Body of pancreas (tissue), 4 donors: Measurements from ENCODE around the gene SHH. TPM values are rescaled to one million over a fixed set of nuclear protein-coding genes. Genes with fewer than 3 reads are reported as not detected.

ENCODE experiments used
- ATAC-seq: fragments of 150-250 bp; one replicate; pipeline ENCODE4 v1.9.1; 2016
- DNase-seq, 4 donors: peaks; one replicate each; pipeline ENCODE4 v3.0.0-alpha.2; 2019
- H3K27ac ChIP-seq, 4 donors: fragments of 200-600 bp; sonication (generic); 1 replicate in 3 of 4; 2 replicates in 1 of 4; pipeline versions ENCODE4 v1.5.1 to v1.6.1; 2016 to 2019; ENCODE audit warnings: mild to moderate bottlenecking in 1 of 4, mixed read lengths in 1 of 4, moderate library complexity in 1 of 4
- H3K27me3 ChIP-seq, 2 donors: fragments of 200-600 bp; sonication (generic); one replicate each; pipeline ENCODE4 v1.6.0; 2016; ENCODE audit warnings: mild to moderate bottlenecking in 1 of 2
- H3K36me3 ChIP-seq, 2 donors: fragments of 200-600 bp; sonication (generic); replicated peaks in 1 of 2; 2 replicates each; pipeline ENCODE4 v1.5.1; 2016; ENCODE audit warnings: low read depth in 2 of 2; ENCODE audit not compliant: insufficient read depth in 1 of 2
- H3K4me1 ChIP-seq: fragments of 200-600 bp; sonication (generic); one replicate; pipeline ENCODE4 v1.6.0; 2016
- H3K4me3 ChIP-seq, 2 donors: fragments of 200-600 bp; sonication (generic); 1 replicate in 1 of 2; 2 replicates in 1 of 2; pipeline ENCODE4 v1.5.1; 2016 to 2019
- H3K9me3 ChIP-seq, 3 donors: fragments of 200-600 bp; sonication (generic); 1 replicate in 2 of 3; 2 replicates in 1 of 3; pipeline ENCODE4 v1.5.1; 2016
- CTCF ChIP-seq, 7 experiments: fragments of 450-650 bp in 4 of 7; fragments of 200-600 bp in 3 of 7; sonication (generic) in 3 of 7; IDR thresholded peaks; one replicate each; pipeline ENCODE4 v1.5.1; 2016 to 2019; ENCODE audit warnings: antibody characterized with exemption in 7 of 7
- POLR2A ChIP-seq, 3 donors: fragments of 450-650 bp; IDR thresholded peaks; one replicate each; pipeline ENCODE4 v1.6.1; 2016; ENCODE audit warnings: antibody characterized with exemption in 3 of 3, mild to moderate bottlenecking in 2 of 3
- WGBS, 2 donors: methylation state at CpG; one replicate each; pipeline ENCODE4 v1.1.5; 2017; 5-methylcytosine and 5-hydroxymethylcytosine counted together
- intact Hi-C: fragments of 100-400 bp; cut with DNase I; formaldehyde crosslinking; loops from one replicate; pipeline ENCODE4 v1.15.1; 2023
- total RNA-seq, 2 donors: library from RNA; depleted of rRNA; stranded (reverse); fragments of >200 nt; gene quantifications; one replicate each; pipeline ENCODE4 v1.1.0, GENCODE V29; 2016

Gene SHH
- total RNA-seq, 2 donors from 2014 or later, result 0.33 to 0.78 TPM

GRCh38 chr7:155809947-155810769, 2.1 kb downstream of the SHH start:
- Histone ChIP-seq H3K27me3 (peaks cover 0 to 20% of the 10 kb centered on the region in 2 donors), H3K4me3 (no peak overlapping the region)

GRCh38 chr7:155809332-155809946, 2.8 kb downstream of the SHH start:
- peak overlapping the region in 1 of 2 donors; percentile 3 for H3K4me3 ChIP-seq
- DNase-seq, result no peak
- WGBS, 2 donors, result 1 to 2% methylated on average over 13 to 36 of the region's 43 CpGs
- ATAC-seq, result no peak
- H3K36me3 ChIP-seq, result no peaks in the 10 kb centered on the region
- no peaks in the 10 kb centered on the region for H3K9me3 ChIP-seq
- peaks cover 0 to 25% of the 10 kb centered on the region in 2 donors for H3K27me3 ChIP-seq
- intact Hi-C loops, result no loop called here
- TF ChIP-seq POLR2A (IDR thresholded peaks at IDR 0.05), result no peak
- no peak for TF ChIP-seq CTCF (IDR thresholded peaks at IDR 0.05)
- H3K27ac ChIP-seq, result no peak overlapping the region
- peaks cover 54% of the 10 kb centered on the region for H3K4me1 ChIP-seq

More at GRCh38 chr7:155809947-155810769, 2.1 kb downstream of the SHH start:
- no peak for ATAC-seq
- Histone ChIP-seq H3K4me1 (peaks cover 47% of the 10 kb centered on the region), H3K36me3 (no peaks in the 10 kb centered on the region), H3K27ac (no peak overlapping the region), H3K9me3 (no peaks in the 10 kb centered on the region)
- no peak for DNase-seq
- intact Hi-C loops, result no loop called here
- TF ChIP-seq POLR2A (IDR thresholded peaks at IDR 0.05) (no peak), CTCF (IDR thresholded peaks at IDR 0.05) (no peak)
- WGBS, 2 donors, result 1 to 2% methylated on average over 12 to 57 of the region's 69 CpGs

GRCh38 chr7:155808549-155809331, 3.5 kb downstream of the SHH start:
- Histone ChIP-seq H3K27me3 (peaks cover 0 to 25% of the 10 kb centered on the region in 2 donors), H3K4me1 (peaks cover 61% of the 10 kb centered on the region), H3K27ac (peak overlapping the region in 1 of 4 donors; percentile 12), H3K4me3 (peak overlapping the region in 1 of 2 donors; percentile 3), H3K9me3 (no peaks in the 10 kb centered on the region), H3K36me3 (no peaks in the 10 kb centered on the region)
- no peak for TF ChIP-seq CTCF (IDR thresholded peaks at IDR 0.05)
- 0 to 1% methylated on average over 21 to 64 of the region's 64 CpGs for WGBS, 2 donors
- ATAC-seq (peak; percentile 38), DNase-seq (peak in 2 of 4 donors; percentile 32 to 45)
- intact Hi-C loops, result no loop called here

- Histone ChIP-seq H3K4me1 (peaks cover 69% of the 10 kb centered on the region), H3K4me3 (no peak overlapping the region), H3K27me3 (peaks cover 0 to 25% of the 10 kb centered on the region in 2 donors), H3K36me3 (no peaks in the 10 kb centered on the region), H3K9me3 (no peaks in the 10 kb centered on the region), H3K27ac (peak overlapping the region in 1 of 4 donors; percentile 12)
- intact Hi-C loops, result no loop called here
- DNase-seq, result no peak
- 3 to 8% methylated on average over 17 to 32 of the region's 33 CpGs for WGBS, 2 donors
- no peak for ATAC-seq
- TF ChIP-seq CTCF (IDR thresholded peaks at IDR 0.05) (no peak), POLR2A (IDR thresholded peaks at IDR 0.05) (no peak)
Observed at GRCh38 chr7:155807789-155808548, 4.3 kb downstream of the SHH start.
